ENCODE measurements around the gene TMEM175. TPM values are rescaled to one million over a fixed set of nuclear protein-coding genes. Genes with fewer than 3 reads are reported as not detected.

The TMEM175 gene
- total and polyA plus RNA-seq, 2 of the 13 experiments (the other 11 are each of a cell fraction or from before 2014, with no cell fraction given), result 5.1 to 9.9 TPM

DNA sequence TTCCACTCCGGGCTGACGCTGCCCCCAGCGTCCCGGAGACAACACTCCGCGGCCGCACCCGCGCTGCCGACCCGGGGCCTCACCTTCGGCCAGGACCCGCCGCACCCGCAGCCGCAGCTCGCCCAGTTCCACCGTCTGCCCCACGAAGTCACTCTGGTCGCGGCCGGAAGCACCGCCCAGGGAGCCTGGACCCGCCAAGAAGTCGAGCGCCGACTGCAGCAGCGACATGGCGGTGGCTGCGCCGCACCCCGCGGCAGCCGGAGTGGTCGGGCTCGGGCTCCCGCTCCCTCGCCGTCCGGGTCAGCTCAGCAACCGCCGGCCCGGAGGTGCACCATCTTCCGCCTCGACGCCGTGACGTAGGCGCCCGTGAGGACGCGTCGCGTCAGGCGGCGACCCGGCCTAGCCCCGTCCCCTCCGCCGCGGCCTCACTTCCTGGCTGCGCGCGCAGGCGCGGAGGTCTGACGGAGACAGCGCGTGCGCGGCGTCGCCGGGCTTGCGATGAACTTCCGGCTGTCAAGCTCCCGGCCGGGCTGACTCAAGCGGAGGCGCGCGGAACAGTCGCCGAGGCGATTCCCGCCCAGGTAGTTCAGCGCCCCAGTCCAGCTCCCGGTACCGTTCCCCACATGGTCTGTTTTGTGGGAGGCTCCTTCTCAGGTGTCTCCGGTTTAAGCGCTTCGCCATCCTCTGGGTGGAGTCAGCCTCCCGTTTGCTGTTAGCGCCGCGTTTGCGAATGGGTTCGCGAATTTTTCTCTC is at the start of gene TMEM175, which contains the start of gene GAK (continued):
- TF ChIP-seq ZNF251 (CRISPR knock-in tag; IDR thresholded peaks at IDR 0.05) (no peak), ZSCAN31 (CRISPR knock-in tag; IDR thresholded peaks at IDR 0.05; ENCODE audit: low read depth) (peak; percentile 57; the same call in 1 of the 2 replicates), CREB1 (IDR thresholded peaks at IDR 0.05) (peak; percentile 98), CREB1 (CRISPR knock-in tag; IDR thresholded peaks at IDR 0.05) (peak; percentile 59; the same call in 1 of the 2 replicates), NR2F6 (IDR thresholded peaks at IDR 0.05) (no peak), NR2F6 (CRISPR knock-in tag; IDR thresholded peaks at IDR 0.05) (no peak), ZSCAN30 (CRISPR knock-in tag; IDR thresholded peaks at IDR 0.05) (no peak), ZNF441 (CRISPR knock-in tag; IDR thresholded peaks at IDR 0.05; ENCODE audit: borderline replicate concordance) (no peak), TCF7 (IDR thresholded peaks at IDR 0.05; ENCODE audit: low read depth) (no peak), ZNF292 (CRISPR knock-in tag; IDR thresholded peaks at IDR 0.05; ENCODE audit: borderline replicate concordance, low read depth) (no peak), ELF3 (CRISPR knock-in tag; IDR thresholded peaks at IDR 0.05) (peak; percentile 90), SP5 (CRISPR knock-in tag; IDR thresholded peaks at IDR 0.05; ENCODE audit: borderline replicate concordance, low read depth) (no peak), ZNF253 (CRISPR knock-in tag; IDR thresholded peaks at IDR 0.05; ENCODE audit: borderline replicate concordance) (no peak)
- TF ChIP-seq, protein P1, sequence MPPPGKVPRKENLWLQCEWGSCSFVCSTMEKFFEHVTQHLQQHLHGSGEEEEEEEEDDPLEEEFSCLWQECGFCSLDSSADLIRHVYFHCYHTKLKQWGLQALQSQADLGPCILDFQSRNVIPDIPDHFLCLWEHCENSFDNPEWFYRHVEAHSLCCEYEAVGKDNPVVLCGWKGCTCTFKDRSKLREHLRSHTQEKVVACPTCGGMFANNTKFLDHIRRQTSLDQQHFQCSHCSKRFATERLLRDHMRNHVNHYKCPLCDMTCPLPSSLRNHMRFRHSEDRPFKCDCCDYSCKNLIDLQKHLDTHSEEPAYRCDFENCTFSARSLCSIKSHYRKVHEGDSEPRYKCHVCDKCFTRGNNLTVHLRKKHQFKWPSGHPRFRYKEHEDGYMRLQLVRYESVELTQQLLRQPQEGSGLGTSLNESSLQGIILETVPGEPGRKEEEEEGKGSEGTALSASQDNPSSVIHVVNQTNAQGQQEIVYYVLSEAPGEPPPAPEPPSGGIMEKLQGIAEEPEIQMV (CRISPR knock-in tag; IDR thresholded peaks at IDR 0.05; ENCODE audit: low read depth), result no peak
- TF ChIP-seq, protein P2, sequence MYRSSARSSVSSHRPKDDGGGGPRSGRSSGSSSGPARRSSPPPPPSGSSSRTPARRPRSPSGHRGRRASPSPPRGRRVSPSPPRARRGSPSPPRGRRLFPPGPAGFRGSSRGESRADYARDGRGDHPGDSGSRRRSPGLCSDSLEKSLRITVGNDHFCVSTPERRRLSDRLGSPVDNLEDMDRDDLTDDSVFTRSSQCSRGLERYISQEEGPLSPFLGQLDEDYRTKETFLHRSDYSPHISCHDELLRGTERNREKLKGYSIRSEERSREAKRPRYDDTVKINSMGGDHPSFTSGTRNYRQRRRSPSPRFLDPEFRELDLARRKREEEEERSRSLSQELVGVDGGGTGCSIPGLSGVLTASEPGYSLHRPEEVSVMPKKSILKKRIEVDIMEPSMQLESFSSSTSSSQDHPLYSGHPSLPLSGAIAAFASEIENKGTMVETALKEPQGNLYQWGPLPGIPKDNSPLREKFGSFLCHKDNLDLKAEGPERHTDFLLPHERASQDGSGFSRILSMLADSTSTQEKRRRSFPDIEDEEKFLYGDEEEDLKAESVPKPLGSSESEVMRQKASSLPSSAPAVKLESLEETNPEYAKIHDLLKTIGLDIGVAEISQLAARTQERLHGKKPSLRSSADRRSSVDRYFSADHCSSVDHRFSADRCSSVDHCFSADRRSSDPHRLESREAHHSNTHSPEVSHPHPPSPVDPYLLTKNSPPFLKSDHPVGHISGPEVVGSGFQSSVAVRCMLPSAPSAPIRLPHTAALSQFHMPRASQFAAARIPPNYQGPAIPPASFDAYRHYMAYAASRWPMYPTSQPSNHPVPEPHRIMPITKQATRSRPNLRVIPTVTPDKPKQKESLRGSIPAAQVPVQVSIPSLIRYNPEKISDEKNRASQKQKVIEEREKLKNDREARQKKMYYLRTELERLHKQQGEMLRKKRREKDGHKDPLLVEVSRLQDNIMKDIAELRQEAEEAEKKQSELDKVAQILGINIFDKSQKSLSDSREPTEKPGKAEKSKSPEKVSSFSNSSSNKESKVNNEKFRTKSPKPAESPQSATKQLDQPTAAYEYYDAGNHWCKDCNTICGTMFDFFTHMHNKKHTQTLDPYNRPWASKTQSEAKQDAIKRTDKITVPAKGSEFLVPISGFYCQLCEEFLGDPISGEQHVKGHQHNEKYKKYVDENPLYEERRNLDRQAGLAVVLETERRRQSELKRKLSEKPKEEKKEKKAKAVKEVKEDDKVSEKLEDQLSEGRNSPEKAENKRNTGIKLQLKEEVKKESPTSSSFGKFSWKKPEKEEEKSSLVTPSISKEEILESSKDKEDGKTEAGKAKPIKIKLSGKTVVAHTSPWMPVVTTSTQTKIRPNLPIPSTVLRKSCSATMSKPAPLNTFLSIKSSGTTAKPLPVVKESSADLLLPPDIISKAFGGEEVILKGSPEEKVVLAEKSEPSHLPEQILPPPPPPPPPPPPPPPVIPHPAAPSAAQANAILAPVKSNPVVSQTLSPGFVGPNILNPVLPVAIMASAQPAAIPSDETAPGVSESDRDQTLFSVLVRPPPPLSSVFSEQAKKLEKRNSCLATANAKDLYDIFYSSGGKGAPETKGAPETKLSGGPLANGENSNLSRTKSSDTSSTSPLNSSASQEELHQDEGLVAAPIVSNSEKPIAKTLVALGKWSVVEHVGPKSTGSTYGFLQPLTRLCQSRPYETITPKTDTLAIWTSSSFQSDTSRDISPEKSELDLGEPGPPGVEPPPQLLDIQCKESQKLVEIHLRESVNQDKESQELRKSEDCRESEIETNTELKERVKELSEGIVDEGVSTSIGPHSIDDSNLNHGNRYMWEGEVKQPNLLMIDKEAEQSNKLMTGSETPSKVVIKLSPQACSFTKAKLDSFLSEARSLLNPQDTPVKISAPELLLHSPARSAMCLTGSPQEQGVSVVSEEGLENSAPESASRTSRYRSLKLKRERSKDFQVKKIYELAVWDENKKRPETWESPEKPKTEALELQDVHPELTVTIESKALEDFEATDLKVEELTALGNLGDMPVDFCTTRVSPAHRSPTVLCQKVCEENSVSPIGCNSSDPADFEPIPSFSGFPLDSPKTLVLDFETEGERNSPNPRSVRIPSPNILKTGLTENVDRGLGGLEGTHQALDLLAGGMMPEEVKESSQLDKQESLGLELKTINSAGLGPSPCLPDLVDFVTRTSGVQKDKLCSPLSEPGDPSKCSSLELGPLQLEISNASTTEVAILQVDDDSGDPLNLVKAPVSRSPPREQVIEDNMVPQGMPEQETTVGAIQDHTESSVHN (CRISPR knock-in tag; IDR thresholded peaks at IDR 0.05), result no peak
- TF ChIP-seq, protein P3, sequence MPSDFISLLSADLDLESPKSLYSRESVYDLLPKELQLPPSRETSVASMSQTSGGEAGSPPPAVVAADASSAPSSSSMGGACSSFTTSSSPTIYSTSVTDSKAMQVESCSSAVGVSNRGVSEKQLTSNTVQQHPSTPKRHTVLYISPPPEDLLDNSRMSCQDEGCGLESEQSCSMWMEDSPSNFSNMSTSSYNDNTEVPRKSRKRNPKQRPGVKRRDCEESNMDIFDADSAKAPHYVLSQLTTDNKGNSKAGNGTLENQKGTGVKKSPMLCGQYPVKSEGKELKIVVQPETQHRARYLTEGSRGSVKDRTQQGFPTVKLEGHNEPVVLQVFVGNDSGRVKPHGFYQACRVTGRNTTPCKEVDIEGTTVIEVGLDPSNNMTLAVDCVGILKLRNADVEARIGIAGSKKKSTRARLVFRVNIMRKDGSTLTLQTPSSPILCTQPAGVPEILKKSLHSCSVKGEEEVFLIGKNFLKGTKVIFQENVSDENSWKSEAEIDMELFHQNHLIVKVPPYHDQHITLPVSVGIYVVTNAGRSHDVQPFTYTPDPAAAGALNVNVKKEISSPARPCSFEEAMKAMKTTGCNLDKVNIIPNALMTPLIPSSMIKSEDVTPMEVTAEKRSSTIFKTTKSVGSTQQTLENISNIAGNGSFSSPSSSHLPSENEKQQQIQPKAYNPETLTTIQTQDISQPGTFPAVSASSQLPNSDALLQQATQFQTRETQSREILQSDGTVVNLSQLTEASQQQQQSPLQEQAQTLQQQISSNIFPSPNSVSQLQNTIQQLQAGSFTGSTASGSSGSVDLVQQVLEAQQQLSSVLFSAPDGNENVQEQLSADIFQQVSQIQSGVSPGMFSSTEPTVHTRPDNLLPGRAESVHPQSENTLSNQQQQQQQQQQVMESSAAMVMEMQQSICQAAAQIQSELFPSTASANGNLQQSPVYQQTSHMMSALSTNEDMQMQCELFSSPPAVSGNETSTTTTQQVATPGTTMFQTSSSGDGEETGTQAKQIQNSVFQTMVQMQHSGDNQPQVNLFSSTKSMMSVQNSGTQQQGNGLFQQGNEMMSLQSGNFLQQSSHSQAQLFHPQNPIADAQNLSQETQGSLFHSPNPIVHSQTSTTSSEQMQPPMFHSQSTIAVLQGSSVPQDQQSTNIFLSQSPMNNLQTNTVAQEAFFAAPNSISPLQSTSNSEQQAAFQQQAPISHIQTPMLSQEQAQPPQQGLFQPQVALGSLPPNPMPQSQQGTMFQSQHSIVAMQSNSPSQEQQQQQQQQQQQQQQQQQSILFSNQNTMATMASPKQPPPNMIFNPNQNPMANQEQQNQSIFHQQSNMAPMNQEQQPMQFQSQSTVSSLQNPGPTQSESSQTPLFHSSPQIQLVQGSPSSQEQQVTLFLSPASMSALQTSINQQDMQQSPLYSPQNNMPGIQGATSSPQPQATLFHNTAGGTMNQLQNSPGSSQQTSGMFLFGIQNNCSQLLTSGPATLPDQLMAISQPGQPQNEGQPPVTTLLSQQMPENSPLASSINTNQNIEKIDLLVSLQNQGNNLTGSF (CRISPR knock-in tag; IDR thresholded peaks at IDR 0.05), result no peak

All from HepG2 (cell line).